Measurements from ENCODE around the gene SELENOO.

The SELENOO gene

GRCh38 chr22:50252082-50253045 lies 51.6 kb downstream of the SELENOO start:
- H3K36me3 Mint-ChIP-seq (ENCODE audit: low read depth) = no peaks in the 10 kb centered on the region
- no peak overlapping the region for H3K27ac Mint-ChIP-seq
- H3K4me3 Mint-ChIP-seq = peak overlapping the region; percentile 26
- H3K9me3 Mint-ChIP-seq = no peaks in the 10 kb centered on the region
- peaks cover 8% of the 10 kb centered on the region for H3K4me1 Mint-ChIP-seq (ENCODE audit: low read depth)
- no peaks in the 10 kb centered on the region for H3K27me3 Mint-ChIP-seq

- no peak overlapping the region for H3K4me3 Mint-ChIP-seq
- H3K36me3 Mint-ChIP-seq (ENCODE audit: low read depth) = no peaks in the 10 kb centered on the region
- H3K9me3 Mint-ChIP-seq = no peaks in the 10 kb centered on the region
- H3K27ac Mint-ChIP-seq = no peak overlapping the region
- H3K27me3 Mint-ChIP-seq = no peaks in the 10 kb centered on the region
- peaks cover 8% of the 10 kb centered on the region for H3K4me1 Mint-ChIP-seq (ENCODE audit: low read depth)
Observed at GRCh38 chr22:50253046-50253915, 52.5 kb downstream of the SELENOO start.

- H3K9me3 Mint-ChIP-seq = no peaks in the 10 kb centered on the region
Observed at GRCh38 chr22:50253941-50254340, 53.1 kb downstream of the SELENOO start.

GRCh38 chr22:50255099-50255498 lies 54.3 kb downstream of the SELENOO start:
- peaks cover 3% of the 10 kb centered on the region for H3K4me1 Mint-ChIP-seq (ENCODE audit: low read depth)
- no peak overlapping the region for H3K27ac Mint-ChIP-seq
- H3K9me3 Mint-ChIP-seq = no peaks in the 10 kb centered on the region
- no peaks in the 10 kb centered on the region for H3K36me3 Mint-ChIP-seq (ENCODE audit: low read depth)
- no peak overlapping the region for H3K4me3 Mint-ChIP-seq
- no peaks in the 10 kb centered on the region for H3K27me3 Mint-ChIP-seq

More at GRCh38 chr22:50253941-50254340, 53.1 kb downstream of the SELENOO start:
- H3K4me3 Mint-ChIP-seq = no peak overlapping the region
- H3K27me3 Mint-ChIP-seq = no peaks in the 10 kb centered on the region
- H3K4me1 Mint-ChIP-seq (ENCODE audit: low read depth) = peaks cover 8% of the 10 kb centered on the region
- no peaks in the 10 kb centered on the region for H3K36me3 Mint-ChIP-seq (ENCODE audit: low read depth)
- no peak overlapping the region for H3K27ac Mint-ChIP-seq

GRCh38 chr22:50255607-50256006 lies 54.8 kb downstream of the SELENOO start:
- Mint-ChIP-seq H3K27me3 (no peaks in the 10 kb centered on the region), H3K4me1 (ENCODE audit: low read depth) (no peaks in the 10 kb centered on the region), H3K36me3 (ENCODE audit: low read depth) (no peaks in the 10 kb centered on the region), H3K4me3 (no peak overlapping the region), H3K9me3 (no peaks in the 10 kb centered on the region), H3K27ac (no peak overlapping the region)

GRCh38 chr22:50256258-50256862 lies 55.5 kb downstream of the SELENOO start:
- H3K27me3 Mint-ChIP-seq = no peaks in the 10 kb centered on the region
- no peak overlapping the region for H3K27ac Mint-ChIP-seq
- H3K36me3 Mint-ChIP-seq (ENCODE audit: low read depth) = no peaks in the 10 kb centered on the region
- H3K9me3 Mint-ChIP-seq = no peaks in the 10 kb centered on the region
- H3K4me1 Mint-ChIP-seq (ENCODE audit: low read depth) = no peaks in the 10 kb centered on the region
- no peak overlapping the region for H3K4me3 Mint-ChIP-seq

GRCh38 chr22:50257041-50257440 lies 56.2 kb downstream of the SELENOO start:
- H3K4me1 Mint-ChIP-seq (ENCODE audit: low read depth) = peaks cover 2% of the 10 kb centered on the region
- H3K36me3 Mint-ChIP-seq (ENCODE audit: low read depth) = no peaks in the 10 kb centered on the region
- H3K27ac Mint-ChIP-seq = no peak overlapping the region
- no peaks in the 10 kb centered on the region for H3K9me3 Mint-ChIP-seq
- H3K4me3 Mint-ChIP-seq = no peak overlapping the region
- H3K27me3 Mint-ChIP-seq = peaks cover 2% of the 10 kb centered on the region

GRCh38 chr22:50257451-50258360 lies 56.9 kb downstream of the SELENOO start:
- H3K27me3 Mint-ChIP-seq = peaks cover 8% of the 10 kb centered on the region

GRCh38 chr22:50258361-50259292 lies 57.8 kb downstream of the SELENOO start:
- Mint-ChIP-seq H3K27me3 (peaks cover 10% of the 10 kb centered on the region), H3K4me3 (no peak overlapping the region), H3K9me3 (no peaks in the 10 kb centered on the region), H3K36me3 (ENCODE audit: low read depth) (no peaks in the 10 kb centered on the region), H3K27ac (no peak overlapping the region), H3K4me1 (ENCODE audit: low read depth) (peaks cover 7% of the 10 kb centered on the region)

More at GRCh38 chr22:50257451-50258360, 56.9 kb downstream of the SELENOO start:
- peaks cover 7% of the 10 kb centered on the region for H3K4me1 Mint-ChIP-seq (ENCODE audit: low read depth)
- H3K9me3 Mint-ChIP-seq = no peaks in the 10 kb centered on the region
- H3K36me3 Mint-ChIP-seq (ENCODE audit: low read depth) = no peaks in the 10 kb centered on the region
- H3K4me3 Mint-ChIP-seq = no peak overlapping the region
- H3K27ac Mint-ChIP-seq = no peak overlapping the region

GRCh38 chr22:50259302-50259701 lies 58.5 kb downstream of the SELENOO start:
- no peak overlapping the region for H3K4me3 Mint-ChIP-seq
- H3K27me3 Mint-ChIP-seq = peaks cover 10% of the 10 kb centered on the region
- H3K4me1 Mint-ChIP-seq (ENCODE audit: low read depth) = peaks cover 7% of the 10 kb centered on the region
- no peaks in the 10 kb centered on the region for H3K36me3 Mint-ChIP-seq (ENCODE audit: low read depth)
- no peaks in the 10 kb centered on the region for H3K9me3 Mint-ChIP-seq
- no peak overlapping the region for H3K27ac Mint-ChIP-seq

GRCh38 chr22:50260434-50260800 lies 59.6 kb downstream of the SELENOO start:
- Mint-ChIP-seq H3K36me3 (ENCODE audit: low read depth) (no peaks in the 10 kb centered on the region), H3K4me3 (peak overlapping the region; percentile 23), H3K9me3 (no peaks in the 10 kb centered on the region), H3K27ac (no peak overlapping the region), H3K4me1 (ENCODE audit: low read depth) (peaks cover 7% of the 10 kb centered on the region), H3K27me3 (peaks cover 10% of the 10 kb centered on the region)

- Mint-ChIP-seq H3K4me1 (ENCODE audit: low read depth) (peaks cover 7% of the 10 kb centered on the region), H3K27me3 (peaks cover 10% of the 10 kb centered on the region), H3K36me3 (ENCODE audit: low read depth) (no peaks in the 10 kb centered on the region), H3K9me3 (no peaks in the 10 kb centered on the region), H3K27ac (no peak overlapping the region), H3K4me3 (peak overlapping the region; percentile 23)
Observed at GRCh38 chr22:50260801-50261614, 60.2 kb downstream of the SELENOO start.
